Measurements from ENCODE around the gene OR6Y1.

DNA sequence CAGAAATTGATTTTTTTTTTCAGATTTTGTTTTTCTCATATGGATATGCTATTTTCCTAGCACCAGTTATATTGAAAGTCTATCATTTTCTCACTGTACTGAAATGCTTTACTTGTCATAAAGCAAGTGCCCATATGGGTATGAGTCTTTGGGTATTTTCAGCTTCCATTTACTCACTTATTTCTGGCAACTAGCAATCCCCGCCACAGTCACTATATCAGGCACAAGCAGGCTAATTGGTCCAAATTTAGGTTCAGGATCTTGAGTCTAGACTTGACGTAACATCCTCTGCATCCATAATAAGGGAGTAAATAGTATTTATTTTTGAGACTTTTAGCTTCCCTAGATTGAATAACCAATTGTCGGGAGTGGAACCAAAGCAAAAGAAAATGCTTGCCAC is 23.4 kb upstream of the OR6Y1 start:
- TF ChIP-seq CTCF (conservative IDR thresholded peaks at IDR 0.05), result no peak
- TF ChIP-seq ZFX (IDR thresholded peaks at IDR 0.05), result no peak

Measured in C4-2B (cell line).